ENCODE results near the gene LPCAT3.

Gene LPCAT3

GRCh38 chr12:6935371-6936193 is 82.7 kb downstream of the LPCAT3 start:
- no peak for DNase-seq

- no peak for DNase-seq
Observed at GRCh38 chr12:6934110-6934509, 84.2 kb downstream of the LPCAT3 start.

GRCh38 chr12:6932766-6933165 is 85.5 kb downstream of the LPCAT3 start:
- DNase-seq, result no peak

GRCh38 chr12:6929466-6930452 is 88.5 kb downstream of the LPCAT3 start:
- DNase-seq, result no peak

- DNase-seq, result no peak
Observed at GRCh38 chr12:6928703-6929407, 89.4 kb downstream of the LPCAT3 start.

- DNase-seq, result no peak
Observed at GRCh38 chr12:6928022-6928702, 90.1 kb downstream of the LPCAT3 start.

- peak; percentile 24 for DNase-seq
Observed at GRCh38 chr12:6927379-6928021, 90.8 kb downstream of the LPCAT3 start, which contains the start of gene ATN1. Gene ATN1 (plus strand): TSS chr12:6927959. CDS start chr12:6934002, 6,043 bp downstream.

Measured in NCI-H510A treated with DMSO at 0.1 percent for 48 hours (cell line).